NCI-H510A (cell line): ENCODE data around the gene REXO1.

Experiments
- DNase-seq: peaks from one replicate; lab custom pipeline; 2025; lab: John Stamatoyannopoulos, UW

Gene REXO1

DNA sequence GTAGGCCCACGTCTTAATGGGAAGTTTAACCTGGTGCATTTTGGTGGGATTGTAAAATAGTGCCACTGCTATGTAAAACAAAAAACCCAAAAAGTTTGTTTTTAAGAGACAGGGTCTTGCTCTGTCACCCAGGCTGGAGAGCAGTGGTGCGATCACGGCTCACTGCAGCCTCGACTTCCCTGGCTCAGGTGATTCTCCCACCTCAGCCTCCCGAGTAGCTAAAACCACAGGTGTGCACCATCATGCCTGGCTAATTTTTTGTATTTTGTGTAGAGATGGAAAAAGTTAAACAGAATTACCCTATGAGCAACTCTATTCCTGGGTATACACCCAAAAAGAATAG, 820 bp upstream of the REXO1 start:
- DNase-seq: no peak

GRCh38 chr19:1847684-1848398, 442 bp downstream of the REXO1 start:
- no peak for DNase-seq

DNA sequence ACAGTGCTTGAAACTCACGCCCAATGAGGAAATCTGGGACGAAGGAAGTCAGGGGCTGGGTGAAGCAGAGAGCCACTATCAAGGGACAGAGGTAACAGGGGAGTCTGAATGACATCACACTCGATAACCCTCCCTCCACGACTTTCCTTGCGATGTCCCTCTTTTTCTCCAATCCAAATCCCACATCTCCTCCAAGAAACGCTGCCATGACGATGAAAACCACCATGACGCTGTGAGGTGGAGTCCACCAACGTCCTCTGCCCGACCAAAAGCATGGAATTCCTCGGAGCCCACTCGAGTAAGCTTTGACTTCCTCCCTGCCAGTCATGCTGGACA, 967 bp downstream of the REXO1 start:
- DNase-seq: no peak

DNA sequence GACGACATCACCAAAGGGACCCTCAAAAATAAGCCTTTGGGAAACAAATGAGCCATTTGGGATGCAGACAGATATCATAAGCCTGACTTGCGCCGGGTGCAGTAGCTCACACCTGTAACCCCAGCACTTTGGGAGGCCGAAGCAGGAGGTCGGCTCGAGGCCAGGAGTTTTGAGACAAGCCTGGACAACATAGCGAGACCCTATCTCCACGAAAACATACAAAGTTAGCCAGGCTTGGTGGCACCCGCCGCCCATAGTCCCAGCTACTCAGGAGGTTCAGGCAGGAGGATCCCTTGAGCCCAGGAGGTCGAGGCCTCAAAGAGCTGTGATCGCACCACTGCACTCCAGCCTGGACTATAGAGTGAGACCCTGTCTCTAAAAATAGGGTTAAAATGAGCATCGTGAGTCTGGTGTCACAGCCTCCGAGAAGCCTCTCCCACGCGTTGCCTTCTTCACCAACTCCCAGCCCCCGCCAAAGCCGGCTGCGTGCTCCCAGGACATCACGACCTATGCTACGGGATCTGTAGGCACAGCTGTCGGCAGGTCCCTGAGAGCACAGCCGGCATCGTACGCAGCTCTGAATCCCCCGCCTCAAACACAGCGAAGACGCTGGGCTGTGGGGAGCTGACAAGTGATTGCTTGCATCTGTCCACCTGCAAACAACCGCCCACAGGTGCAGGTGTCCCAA, 1.6 kb downstream of the REXO1 start:
- no peak for DNase-seq

DNA sequence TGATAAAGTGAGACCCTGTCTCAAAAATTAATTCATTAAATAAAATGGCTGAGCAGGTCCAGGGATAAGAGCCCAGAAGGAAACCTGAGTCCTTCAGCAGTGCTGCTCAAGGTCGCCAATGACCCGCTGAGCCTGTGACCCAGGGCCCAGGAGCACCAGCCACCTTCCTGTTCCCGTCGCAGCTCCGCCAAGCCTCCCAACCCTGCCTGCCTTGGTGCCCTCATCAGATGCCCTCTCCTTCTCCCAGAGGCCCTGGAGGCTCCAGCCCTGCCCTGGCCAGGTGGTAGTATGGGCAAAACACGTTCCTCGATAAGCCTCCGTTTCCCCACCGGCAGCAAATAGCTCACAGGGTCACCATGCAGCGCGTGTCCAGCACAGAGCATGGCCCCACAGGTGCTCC, 2.6 kb downstream of the REXO1 start:
- DNase-seq: no peak

- no peak for DNase-seq
Observed at GRCh38 chr19:1845125-1845515, 3.2 kb downstream of the REXO1 start.

DNA sequence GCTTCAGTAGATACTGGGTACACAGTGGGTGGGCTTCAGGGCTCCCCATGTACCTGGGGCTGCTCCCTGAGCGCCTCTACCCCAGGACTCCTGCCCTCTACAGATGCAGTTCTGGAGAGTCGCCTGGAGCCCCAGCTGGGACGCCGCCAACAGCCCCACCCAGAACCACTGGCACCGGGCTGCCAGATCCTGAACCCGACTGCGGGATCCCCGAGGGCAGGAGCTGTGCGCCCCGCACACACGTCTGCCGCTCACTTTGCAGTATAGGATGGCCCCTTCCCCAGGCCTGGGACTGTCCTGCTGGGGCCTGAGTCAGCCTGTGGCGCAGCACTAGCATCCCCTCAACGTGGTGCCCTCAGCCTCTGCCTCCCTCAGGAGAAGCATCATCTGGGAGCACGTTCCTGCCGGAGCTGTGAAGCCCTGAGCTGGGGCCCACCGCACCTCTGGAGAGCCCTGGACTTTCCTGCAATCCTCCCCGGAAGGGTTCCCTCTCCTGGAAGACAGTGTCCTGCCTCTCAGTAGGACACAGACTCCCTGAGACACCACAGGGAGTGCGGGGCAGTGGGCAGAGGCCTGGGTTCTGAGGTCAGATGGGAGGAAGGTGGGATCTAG, 3.7 kb downstream of the REXO1 start:
- DNase-seq: no peak

GRCh38 chr19:1843646-1844394, 4.5 kb downstream of the REXO1 start:
- no peak for DNase-seq

DNA sequence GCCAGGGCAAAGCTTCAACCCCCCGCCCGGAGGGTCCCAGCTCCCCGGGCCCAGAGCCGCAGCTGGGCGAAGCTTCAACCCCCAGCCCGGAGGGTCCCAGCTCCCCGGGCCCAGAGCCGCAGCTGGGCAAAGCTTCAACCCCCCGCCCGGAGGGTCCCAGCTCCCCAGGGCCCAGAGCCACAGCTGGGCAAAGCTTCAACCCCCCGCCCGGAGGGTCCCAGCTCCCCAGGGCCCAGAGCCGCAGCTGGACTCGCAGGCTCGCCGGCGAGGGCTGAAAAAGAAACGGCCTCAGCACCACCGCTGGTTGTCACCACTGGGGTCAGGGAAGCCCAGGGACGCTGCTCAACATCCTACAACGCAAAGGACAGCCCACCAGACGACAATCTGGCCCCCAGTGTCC, 5.2 kb downstream of the REXO1 start:
- no peak for DNase-seq

- no peak for DNase-seq
Observed at GRCh38 chr19:1841209-1841924, 6.9 kb downstream of the REXO1 start.

- DNase-seq: no peak
Observed at GRCh38 chr19:1840541-1841115, 7.7 kb downstream of the REXO1 start.

DNA sequence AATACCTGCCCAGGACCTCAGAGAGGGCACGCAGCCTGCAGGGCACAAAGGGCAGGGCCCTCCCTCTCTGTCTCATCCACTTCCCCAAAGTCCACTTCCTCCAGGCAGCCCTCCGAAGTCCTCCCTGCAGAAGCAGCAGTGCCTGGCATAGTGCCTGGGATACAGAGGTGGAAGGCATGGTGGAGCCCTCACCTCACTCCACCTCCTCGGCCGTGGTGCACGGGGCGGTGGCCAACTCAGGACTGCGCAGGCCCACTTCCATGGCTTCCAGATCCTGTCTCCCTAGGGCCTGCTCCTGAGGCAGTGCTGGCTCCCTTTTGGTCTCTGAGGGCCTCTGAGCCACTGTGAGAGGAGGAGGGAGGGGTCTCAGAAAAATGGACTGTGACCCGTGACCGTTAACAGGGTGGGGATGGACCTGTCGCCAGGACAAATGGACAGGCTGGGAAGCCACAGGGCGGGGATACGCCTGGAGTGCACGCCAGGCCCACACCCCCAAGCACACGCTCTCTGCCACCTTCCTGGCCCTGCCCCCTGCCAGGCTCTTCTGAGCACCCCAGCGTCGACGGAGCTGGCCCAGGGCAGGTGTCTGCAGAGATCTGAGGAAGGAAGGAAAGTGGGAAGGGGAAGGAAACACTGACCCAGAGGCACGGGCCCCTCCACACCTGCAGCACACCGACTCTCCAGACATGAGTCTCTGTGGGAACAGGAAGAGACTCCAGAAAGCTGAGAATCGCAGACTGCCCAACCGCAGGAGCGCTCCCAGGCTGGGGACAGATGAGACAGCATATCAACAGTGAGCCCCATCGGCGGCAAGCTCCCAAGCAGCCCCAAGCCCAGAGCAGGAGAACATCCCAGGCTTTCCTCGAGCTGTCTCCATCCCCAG, 8.4 kb downstream of the REXO1 start:
- DNase-seq: no peak

DNA sequence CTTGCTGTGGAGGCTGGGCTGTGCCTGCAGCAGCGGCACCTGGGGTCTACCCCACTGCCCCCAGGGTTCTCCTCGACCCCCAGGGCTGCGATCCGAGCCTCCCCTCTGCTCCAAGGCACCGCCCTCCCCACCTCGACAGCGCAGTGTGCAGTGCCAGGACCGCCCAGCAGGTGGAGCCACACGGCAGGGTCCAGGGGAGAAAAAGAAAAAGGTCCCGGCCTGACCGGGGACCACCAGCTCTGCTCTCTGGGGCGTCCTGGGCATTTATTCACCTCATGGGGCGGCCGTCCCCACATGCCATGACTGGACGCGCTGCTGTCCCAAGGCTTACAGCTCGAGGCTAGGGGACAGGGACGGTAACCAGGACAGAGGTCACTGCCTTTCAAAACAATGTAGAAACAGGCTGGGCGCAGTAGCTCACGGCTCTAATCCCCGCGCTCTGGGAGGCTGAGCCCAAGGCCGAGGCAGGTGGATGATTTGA, 10.6 kb downstream of the REXO1 start:
- DNase-seq: no peak

DNA sequence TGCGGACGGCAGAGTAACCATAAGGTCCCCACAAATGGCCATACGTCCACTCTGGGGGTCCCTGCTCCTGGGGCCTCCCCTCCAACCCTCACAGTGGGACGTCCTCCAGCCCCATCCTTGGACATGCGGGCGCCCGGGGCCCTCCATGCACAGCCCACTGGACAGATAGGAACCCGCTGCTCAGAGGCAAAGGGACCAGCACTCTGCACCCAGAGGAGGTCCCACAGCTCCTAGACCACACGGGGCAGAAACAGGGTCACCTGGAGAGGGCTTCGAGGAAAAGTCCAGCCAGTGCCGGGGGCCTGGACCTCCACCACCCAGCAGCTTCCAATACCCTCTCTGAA, 11.1 kb downstream of the REXO1 start:
- DNase-seq: no peak

- DNase-seq: no peak
Observed at GRCh38 chr19:1836458-1837221, 11.6 kb downstream of the REXO1 start.

DNA sequence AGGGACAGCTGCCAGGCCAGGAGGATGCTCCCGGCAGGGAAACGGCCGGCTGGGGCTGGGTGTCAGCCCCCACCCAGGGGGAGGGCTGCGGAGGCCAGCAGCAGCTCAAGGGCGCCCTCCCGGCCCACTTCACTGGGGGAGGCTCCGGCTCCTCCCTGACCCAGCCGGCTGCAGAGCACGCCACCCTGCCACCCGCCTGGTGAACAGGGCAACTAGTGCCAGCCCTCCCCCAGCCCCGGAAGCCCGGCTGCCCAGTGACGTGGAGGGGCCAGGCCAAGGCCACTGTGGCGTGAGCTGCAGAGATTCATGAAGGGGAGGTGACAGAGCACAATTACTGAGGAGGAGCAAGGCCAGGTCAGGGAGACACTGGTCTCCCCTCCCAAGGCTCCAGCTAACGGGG, 14.7 kb downstream of the REXO1 start:
- no peak for DNase-seq

DNA sequence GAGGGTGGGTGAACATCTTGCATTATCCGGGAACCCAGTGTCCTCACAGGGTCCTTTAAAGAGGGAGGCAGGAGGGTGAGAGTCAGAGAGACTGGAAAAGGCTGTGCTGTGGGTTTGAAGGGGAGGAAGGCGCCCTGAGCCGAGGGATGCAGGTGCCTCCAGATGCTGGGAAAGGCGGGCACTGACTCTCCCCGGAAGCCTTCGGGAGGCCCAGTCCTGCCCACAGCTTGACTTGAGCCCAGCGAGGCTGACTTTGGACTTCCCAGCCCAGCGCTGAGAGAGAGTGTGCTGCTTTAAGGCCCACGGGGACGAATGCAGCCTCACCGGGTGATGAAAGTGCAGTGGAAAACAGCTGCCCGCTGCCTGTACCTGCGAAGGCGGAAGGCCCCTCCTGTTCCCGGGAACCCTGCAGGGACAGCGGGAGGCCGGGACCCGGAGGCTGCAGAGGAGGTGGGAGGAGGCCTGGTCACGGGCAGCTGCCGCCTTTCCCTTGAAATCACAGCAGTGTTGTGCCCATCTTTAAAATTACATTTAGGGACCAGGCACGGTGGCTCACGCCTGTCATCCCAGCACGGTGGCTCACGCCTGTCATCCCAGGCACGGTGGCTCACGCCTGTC, 16.1 kb downstream of the REXO1 start:
- DNase-seq: no peak

DNA sequence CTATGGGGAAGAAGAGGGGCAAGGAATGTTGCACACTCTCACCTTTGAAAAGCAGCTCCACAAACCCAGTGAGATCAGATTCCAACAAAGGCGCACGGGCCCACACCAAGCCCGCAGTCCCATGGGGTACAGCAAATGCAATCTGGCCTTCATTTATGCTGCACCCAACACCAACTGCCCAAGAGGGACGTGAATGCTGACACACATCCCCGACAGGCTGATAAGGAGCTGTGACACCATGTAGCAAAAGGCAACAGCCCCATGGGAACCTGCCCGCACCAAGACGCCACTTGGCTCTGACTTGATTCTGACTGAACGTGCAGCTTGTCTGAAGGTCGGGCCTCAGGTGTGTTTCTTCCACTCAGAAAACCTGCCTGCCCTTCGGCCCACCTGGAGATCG, 17.3 kb downstream of the REXO1 start:
- no peak for DNase-seq

- no peak for DNase-seq
Observed at GRCh38 chr19:1830568-1830967, 17.7 kb downstream of the REXO1 start.

- no peak for DNase-seq
Observed at GRCh38 chr19:1829958-1830357, 18.3 kb downstream of the REXO1 start.
